Right hindlimb (tissue), 1 donor: ENCODE measurements around the gene CISH.

ENCODE experiments used
- DNase-seq: peaks from one replicate; pipeline ENCODE4 v3.0.0-alpha.2; 2018

The CISH gene

DNA sequence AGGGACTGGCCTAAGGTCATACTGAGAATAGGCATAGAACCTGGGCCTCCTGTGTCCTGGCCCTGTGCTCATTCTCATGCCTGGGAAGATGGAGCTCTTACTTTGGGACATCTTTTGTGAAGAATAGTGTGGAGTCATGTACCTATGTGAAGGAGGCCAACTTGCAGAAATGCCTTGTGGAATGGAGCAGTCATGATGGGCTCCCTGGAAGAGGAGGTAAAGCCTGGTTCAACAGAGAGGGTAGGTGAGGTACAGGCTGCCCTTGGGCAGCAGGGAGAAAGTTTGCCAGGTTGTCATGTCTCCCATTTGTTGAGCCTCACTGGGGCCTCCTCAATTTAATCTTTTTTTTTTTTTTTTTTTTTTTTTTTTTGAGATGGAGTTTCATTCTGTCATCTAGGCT, 23.5 kb upstream of the CISH start:
- no peak for DNase-seq

DNA sequence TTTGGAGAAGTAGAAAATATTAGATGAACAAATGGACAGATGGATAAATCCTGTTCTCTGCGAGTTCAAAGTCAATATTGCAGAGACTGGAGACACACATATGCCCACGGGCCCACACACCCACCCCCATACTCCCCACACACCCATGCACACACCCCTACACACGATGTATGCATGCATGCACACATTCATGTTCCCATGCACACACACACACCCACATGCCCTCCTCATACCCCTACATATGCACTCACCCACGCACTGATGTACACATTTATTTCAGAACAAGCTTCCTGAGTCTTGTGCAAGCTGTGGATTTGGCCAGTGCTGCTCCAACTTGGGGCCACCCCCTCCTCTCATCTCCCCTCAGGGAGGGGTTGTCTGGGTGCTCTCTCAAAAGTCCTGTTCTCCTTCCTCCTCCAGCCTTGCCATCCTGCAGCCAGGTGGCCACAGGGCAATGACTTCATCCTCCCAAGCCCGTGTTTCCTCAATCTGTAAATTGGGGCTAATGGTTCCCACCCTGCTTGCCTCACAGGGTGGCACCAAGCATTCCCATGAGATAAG, 21.7 kb upstream of the CISH start:
- no peak for DNase-seq

DNA sequence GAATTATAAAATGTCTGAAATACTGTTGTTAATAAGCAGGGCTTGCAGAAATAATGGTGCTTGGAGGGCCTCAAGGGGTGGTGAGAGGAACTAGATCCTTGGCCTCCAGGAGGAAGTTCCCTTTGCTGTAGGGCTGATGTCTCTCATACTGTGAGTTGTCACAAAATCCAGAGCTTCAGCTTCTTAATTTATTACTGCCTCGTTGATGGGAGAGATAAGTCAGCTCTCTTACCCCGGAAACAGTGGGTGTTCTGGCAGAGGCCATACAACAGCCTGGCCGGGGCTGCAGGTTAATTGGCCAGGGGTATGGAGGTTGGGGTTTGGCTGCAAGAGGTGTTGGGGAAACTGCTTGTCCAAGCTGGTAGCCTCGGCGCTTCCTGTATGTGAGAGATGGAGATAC, 20.9 kb upstream of the CISH start:
- DNase-seq = no peak

DNA sequence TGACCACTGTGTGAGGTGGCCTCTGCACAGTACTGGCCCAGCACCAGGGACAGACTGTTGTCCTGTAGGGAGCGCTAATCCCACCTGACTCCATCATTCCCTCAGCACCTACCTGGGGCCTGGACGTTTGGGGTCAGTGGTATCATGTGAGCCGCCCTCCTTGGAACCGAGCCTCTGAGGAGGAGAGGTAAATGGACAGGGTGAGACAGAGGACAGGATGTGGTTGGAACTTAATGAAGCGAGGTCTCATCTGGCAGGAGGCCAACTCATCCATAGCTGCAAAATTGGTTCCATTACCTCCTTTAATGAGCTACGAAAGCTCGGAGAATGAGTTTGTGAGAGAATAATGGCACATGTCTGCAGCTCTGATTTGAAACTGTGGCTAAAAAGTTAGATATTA, 19.3 kb upstream of the CISH start:
- DNase-seq = no peak

DNA sequence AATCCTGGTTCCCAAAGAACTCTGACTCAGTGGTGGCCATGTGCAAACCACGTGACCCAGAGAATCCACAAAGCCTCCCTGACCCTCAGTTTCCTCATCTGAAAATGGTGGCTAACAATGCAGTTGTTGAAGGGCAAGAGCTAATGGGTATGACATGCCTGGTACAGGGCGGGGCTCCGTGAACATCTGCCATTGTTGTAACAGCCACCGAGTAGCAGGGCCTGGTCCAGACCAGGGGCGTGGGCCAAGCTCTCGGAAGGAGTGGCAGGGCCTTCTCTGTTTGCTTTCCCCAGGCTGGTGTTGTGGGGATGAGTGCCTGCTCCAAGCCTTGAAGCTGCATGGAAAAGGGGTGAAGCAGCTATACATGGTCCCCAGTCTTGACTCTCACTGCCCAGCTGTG, 18.8 kb upstream of the CISH start:
- no peak for DNase-seq

DNA sequence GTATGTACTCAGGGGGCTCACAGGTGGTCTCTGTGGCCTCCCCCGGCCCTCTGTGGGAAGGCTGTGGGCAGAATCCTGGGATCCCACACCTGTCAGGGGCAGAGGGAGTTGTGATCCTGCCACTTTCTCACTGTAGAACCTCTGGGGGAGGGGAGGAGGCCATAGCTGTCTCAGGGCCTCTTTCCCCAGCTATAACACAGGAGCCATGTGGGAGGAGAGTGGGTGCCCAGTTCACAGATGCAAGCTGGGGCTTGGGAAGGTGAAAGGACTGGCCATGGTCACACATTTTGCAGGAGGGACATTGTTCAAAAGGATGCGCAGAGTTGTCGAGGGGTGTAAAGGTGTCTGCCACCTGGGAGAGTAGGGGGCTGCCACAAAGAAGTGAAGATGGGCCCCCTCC, 17.0 kb upstream of the CISH start:
- DNase-seq = no peak

DNA sequence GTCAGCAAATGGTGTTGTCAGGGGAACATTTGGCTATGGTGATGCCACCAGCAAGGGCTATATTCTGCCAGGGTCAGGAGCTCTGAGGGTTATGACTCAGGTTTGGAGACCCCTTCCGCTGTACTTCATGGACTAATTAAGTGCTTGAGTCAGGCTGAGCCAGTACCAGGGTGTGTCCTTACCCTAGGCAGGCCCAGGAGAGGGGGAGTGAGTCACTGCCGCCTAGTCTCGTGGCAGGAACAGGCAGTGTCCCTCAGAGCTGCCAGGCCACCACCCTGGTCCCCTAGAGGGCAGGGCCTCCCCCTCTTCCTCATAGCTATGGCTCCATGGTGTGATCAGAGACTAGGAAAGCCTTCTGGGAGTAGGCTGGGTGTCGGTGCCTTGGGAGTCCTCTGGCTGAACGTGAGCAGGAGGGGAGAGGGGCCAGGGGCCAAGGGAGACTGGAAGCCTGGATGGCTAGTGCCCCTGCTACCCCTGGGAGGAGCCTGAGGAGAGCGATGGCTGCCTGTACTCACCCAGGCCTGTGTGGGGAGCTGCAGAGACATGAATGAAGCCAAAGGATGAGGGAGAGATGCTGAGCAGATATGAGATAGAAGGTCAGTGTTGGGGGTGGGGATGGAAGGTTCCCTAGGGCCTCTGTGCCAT, 16.0 kb upstream of the CISH start:
- no peak for DNase-seq

DNA sequence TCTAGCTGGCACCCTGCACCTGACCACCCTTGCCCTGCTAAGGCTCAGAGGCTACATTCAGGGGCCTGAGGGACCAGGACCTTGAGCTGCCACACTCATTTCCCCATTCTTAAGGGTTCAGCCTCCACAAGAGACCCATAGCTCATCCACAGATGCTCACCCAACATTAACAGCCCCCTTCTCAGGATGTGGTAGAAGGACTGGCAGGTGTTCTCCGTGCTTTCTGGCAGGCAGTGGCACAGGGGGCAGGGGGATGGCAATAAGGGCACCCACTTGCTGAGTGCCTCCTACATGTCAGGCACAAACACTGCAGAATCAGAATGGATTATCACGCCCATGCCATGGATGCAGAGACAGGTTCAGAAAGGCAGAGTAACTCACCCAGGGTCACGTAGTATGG, 14.8 kb upstream of the CISH start:
- DNase-seq = no peak

DNA sequence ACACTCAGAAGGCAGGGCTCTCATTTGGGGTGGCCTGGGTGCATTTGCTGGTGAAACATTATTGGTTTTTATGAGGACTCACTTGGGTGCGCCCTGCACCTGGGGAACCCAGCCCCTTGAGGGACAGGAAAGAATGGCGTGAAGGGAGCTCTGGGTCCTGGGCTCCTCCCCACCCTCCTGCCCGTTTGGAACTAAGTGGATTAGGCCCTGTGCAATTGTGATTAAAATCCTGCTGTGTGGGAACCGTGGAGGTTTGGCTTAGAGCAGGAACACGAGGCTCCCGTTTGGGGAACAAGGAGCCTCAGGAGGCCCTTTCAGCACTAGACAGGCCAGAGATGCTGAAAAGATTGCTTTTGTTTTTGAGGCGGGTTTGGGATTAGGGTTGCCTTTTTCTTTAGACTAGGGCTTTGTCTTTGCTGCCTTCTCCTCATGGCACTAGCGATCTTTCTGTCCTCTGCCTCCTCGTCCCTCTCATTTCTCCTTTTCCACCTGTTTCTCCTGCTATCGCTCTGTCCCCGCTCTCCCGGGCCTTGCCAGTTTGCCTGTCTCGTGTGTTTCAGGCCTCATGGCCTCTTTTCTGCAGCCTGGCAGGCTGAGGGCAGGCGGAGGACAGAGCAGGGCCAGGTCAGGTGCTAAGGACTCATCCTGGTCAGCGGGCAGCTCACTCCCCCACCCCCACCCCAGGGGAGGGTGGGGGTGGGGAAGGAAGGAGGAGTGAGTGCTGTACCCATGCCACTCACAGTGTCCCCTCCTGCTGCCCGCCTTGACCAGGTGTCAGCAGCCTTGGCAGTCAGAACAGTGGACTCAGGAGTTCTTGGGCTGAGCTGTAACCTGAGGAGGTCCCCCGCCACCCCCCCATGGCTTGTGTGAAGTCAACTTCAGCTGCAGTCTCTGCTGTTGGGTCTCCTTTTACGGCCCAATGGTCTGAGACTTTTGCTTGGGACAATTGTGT, 13.9 kb upstream of the CISH start:
- no peak for DNase-seq

DNA sequence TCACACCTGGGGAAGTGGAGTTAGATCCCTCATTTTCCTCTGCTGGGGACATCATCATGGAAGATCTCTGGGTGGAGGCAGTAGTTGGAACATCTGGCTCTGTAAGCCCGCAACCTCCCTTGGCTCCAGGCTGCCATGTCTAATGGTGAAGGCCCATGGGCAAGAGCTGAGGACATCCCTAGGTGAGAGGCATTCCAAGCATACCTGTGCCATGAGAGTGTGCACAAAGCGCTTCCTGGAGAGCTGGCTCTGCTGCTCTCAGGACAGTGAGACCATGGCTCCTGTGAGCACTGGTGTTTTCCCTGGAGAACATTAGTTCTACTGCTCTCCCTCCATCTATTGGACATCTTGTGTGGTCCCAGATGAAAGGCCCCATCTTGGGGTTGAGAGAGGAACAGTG, 13.1 kb upstream of the CISH start:
- DNase-seq = no peak

DNA sequence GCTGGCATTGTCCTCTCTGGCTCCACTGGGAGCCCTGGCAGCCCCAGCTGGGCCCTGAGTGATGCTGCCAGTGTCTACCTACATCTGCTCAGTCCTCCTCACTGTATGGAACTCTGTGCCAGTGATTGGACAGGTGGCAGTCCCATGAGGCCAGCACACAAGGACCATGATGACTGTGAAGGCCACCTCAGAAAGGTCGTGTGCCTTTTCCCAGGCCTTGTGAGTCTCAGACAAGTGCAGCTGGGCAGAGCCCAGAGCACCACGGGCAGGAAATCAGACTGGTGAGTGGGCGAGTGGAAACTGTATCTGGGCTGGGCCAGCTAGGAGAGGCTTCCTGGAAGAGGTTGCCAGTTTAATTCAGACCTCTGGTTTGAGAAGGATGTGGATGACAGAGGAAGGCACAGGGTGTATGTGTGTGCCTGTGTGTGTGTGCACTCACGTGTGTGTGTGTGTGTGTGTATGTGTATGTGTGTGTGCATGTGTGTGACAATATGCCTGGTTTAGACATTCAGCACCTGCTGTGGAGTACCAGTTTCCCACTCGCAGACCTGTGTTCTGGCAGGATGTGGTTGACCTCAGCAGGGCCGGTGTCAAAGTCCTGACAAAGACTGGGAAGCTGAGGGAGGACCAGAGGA, 12.4 kb upstream of the CISH start:
- no peak for DNase-seq

DNA sequence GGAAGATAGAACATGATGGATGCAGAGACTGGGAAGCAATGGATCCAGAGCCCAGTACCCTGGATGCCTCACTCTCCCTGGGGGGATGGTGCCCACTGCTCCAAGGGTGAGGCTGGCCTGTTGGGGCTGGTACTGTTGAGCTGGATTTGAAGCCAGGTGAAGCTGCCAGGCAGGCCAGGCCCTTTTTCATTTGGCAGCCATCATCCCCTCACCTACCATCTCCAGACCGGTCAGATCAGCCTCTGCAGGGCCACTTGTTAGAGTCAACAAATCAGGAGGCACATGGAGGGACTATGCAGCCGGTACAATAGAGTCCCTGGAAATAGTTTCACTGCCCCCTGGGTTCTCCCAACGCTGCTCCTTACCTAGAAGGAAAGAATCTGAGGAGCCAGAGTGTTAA, 11.3 kb upstream of the CISH start:
- no peak for DNase-seq

DNA sequence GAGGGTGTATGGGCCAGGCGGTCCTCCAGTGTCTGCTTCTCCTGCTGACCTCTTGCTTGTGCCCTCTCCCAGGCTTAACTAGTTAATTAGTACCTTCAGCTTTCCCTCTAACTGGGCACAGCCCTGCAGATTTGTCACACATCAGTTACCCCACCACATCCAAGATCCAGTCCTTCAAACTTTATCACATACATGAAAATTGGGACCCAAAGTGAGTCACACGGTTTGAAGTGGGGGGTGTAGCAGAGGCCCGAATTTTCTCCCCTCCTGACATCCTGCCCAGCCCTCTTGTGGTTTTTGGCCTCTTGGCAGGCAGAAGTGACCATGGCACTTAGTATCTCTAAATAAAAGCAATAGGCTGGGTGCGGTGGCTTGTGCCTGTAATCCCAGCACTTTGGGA, 9.2 kb upstream of the CISH start:
- DNase-seq = no peak

DNA sequence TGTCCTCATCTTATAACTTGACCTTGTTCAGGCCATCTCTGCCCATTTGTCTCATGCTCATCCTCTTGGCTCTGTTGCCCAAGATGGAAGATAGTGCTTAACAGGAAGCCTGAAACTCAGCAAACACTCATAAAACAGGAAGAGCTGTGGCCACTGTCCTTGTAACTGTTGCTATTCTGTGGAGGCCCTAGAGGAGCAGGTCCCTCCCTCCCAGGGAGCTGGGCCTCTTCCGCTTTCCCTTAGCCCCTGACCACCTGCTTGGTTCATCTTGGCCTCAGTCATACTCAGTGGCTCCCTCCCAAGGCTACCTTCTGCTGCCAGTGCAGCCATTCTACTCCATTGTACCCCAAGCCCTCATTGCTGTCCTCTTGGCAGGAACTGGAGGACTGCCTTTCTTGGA, 8.8 kb upstream of the CISH start:
- no peak for DNase-seq

DNA sequence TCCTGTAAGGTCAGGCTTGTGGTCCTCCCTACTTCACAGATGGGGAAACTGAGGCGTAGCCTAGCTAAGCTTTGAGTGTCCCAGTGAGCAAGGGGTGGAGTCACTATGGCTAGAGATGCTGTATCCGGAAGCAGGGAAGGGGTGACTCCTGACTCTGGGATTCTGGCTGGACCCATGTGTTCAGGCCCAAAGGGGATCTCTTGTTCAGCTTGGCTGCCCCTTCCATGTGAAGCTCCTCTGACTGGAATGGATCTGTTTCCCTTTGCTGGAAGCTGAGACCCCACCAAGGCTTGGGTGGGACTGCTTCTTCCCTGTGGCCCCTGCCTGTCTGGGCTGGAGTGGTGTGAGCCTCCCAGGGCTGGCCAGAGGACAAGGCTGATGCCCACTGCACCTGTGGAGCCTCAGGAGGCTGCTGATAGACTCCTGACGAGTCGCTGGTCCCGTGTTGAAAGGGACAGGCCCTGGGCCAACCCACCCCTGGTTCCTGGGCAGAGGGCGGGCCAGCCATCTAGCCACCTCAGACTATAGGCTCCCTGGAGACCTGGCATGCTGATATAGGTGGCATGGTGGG, 6.4 kb upstream of the CISH start:
- peak; percentile 55 for DNase-seq

DNA sequence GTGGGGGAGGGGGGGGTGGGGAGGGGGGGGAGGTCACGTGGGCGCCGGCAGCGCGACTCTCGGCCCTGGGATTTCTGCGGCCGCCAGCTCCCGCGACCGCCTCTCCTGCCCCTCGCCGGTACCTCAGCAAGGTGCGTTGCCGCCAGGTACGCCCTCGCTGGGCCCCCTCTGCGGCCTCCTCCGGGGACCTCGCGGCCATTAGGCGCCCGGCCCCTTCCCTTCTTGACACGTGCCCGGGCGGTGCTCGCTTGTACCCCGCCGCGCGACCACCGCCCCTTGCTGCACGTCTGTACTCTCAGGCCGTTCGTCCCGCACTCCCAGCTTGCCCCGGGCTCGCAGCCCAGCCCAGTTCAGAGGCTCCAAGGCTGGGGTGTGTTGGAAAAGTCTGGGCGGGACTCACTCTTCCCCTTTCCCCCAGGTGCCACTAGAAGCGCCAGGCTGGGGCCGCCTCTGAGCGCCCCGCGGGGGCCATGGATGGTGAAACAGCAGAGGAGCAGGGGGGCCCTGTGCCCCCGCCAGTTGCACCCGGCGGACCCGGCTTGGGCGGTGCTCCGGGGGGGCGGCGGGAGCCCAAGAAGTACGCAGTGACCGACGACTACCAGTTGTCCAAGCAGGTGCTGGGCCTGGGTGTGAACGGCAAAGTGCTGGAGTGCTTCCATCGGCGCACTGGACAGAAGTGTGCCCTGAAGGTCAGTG, 5.7 kb upstream of the CISH start, which contains the start of gene MAPKAPK3:
Gene MAPKAPK3, plus strand, starts transcription at position 56 of the 696 bp plus-strand sequence. Its CDS starts 415 bp downstream, at position 471.
- no peak for DNase-seq

DNA sequence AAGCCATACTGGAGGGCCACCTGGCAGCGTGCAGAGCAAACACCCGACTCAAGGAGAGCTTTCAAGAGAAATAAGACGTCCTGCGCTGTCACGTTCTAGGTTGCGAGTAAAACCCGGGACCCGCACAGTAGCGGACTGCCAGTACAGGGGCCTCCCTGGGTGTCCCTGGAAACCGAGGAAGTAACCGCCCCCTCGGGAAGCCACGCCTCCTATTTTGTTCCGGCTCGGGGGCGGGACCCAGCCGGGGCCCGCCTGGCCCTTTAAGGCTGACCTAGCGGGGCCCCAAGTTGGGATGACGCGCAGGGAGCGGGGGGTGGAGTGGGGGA, 5.2 kb upstream of the CISH start:
- DNase-seq = peak; percentile 95

DNA sequence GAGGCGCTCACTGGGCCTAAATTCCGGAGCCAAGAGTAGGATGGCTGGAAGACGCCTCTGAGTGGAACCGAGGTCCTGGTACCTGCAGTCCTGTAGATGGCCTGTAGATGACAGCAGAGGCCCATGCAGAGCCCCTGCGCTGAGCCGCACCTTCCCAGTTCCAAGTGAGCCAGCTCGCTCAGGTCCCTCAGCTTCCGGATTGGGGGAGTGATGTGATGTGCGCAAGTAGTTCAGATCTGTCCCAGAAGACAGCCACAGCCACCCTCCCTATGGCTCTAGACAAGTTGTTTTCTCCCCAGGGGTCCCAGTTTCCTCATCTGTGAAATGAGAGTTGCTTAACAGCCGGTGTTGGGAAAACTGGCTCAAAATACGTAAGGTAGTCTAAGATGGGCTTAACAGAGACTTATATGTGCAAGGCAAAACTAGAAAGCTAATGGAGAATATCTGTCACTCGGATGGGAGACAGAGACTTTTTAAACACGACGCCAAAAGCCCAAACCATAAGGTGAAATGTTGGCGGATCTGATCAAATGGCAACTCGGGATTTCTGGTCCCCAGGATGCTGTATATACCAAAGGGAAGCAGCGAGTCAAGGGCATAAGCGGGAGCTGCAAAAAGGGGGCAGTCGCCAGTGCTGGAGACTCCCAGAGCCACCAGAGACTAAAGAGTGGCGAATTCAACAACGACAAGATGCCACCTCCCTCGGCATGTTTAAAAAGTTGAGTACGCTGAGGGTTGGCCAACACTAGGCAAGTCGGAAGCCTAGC, 4.6 kb upstream of the CISH start:
- DNase-seq = peak; percentile 88

DNA sequence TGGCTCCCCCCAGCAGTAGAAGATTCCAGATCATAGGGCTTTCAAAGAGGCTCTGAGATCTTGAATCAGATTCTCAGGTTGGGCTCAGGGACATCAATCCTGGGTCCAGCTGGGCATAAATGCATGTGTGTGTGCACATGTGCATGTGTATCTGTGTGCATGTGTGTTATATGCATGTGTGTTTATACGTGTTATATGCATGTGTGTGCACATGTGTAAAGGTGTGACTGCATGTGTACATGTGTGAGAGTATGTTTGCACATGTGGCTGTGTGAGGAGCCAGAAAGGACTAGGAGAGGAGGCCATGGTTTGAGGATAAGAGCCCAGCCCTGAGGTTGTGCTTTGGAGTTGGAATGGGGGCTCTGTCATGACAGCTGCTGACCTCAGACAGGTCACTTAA, 3.6 kb upstream of the CISH start:
- DNase-seq = no peak

DNA sequence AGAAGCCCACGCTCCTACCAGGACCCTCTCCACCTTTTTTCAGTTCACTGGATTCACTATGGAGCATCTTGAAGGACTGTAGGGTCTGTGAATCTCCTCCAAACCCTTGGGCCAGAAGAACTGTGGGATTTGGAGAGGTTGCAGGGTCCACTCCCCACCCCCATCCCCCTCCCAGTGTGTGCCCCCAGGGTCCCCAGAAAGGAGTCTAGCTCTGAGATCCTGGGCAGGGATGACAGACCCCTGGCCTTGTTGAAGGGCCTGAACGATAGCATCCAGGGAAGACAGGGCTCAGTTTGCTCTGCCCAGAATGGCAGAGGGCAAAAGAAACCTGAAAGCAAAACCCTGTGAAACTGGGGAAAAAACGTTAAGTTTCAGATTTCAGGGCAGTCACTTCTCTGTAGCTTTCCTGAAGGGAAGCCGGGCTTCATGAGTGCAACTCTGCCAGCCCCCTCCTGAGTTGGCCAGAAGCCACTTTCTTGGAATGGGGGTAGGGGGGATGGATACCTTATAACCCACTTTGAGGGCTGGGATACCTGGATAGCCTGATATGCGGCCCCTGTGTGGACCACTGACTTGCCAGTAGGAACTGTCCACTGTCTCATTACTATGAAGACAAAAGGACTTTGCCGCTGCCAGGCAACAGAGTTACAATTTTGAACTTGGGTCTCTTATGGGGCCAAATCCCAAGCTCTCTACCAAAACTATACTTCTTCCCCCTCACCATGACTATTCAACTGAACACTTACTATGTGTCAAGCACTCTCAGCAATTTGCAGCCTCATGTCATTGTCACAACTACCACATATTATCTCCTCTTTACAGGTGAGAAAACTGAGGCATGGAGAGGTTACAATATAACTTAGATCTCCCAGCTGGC, 1.6 kb upstream of the CISH start:
- no peak for DNase-seq
